ENCODE data around the gene FANCC. TPM values are rescaled to one million over a fixed set of nuclear protein-coding genes. Genes with fewer than 3 reads are reported as not detected.
"Not testable (repeated sequence)": the region's sequence is repeated elsewhere in the genome, so short reads cannot be mapped to it uniquely, and the experiment has no call there.

FANCC gene
- total RNA-seq, 4 donors from 2014 or later: 2.2 to 9.3 (median 6.5) TPM

DNA sequence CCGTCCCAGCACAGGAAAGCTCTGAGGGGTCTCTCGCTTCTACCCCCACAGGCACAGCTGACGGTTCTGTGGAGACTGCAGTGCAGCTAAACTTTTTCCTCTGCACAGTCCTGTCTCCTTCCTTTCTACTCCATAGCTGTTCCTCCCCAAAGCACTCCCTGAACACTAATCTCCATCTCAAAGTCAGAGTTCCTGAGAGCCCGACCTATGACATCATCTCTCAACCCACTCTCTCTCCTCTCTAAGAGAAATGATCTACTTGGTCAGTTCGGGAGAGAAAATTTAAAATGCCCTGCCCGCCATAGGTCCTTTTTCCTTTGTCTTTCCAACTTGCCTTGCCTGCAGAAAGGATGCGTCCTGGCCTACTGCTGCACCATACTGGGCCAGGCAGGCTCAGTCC lies 90.6 kb downstream of the FANCC start:
- no peak overlapping the region for H3K4me3 ChIP-seq
- peaks cover 0 to 6% (median 0%) of the 10 kb centered on the region in 3 donors for H3K36me3 ChIP-seq
- no peaks in the 10 kb centered on the region for H3K4me1 ChIP-seq
- 89 to 92% methylated on average over 5 to 7 of the region's 7 CpGs for WGBS, 2 donors
- intact Hi-C loops (cut with DNase I): no loop called here
- no peak overlapping the region for H3K27ac ChIP-seq
- DNase-seq: no peak
- H3K9me3 ChIP-seq: no peaks in the 10 kb centered on the region
- H3K27me3 ChIP-seq: no peaks in the 10 kb centered on the region
- TF ChIP-seq POLR2A (IDR thresholded peaks at IDR 0.05): no peak
- TF ChIP-seq, protein P1, sequence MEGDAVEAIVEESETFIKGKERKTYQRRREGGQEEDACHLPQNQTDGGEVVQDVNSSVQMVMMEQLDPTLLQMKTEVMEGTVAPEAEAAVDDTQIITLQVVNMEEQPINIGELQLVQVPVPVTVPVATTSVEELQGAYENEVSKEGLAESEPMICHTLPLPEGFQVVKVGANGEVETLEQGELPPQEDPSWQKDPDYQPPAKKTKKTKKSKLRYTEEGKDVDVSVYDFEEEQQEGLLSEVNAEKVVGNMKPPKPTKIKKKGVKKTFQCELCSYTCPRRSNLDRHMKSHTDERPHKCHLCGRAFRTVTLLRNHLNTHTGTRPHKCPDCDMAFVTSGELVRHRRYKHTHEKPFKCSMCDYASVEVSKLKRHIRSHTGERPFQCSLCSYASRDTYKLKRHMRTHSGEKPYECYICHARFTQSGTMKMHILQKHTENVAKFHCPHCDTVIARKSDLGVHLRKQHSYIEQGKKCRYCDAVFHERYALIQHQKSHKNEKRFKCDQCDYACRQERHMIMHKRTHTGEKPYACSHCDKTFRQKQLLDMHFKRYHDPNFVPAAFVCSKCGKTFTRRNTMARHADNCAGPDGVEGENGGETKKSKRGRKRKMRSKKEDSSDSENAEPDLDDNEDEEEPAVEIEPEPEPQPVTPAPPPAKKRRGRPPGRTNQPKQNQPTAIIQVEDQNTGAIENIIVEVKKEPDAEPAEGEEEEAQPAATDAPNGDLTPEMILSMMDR (IDR thresholded peaks at IDR 0.05): no peak

GRCh38 chr9:95225726-95226106 lies 91.8 kb downstream of the FANCC start:
- intact Hi-C loops (cut with DNase I): no loop called here
- DNase-seq: no peak
- no peaks in the 10 kb centered on the region for H3K9me3 ChIP-seq

DNA sequence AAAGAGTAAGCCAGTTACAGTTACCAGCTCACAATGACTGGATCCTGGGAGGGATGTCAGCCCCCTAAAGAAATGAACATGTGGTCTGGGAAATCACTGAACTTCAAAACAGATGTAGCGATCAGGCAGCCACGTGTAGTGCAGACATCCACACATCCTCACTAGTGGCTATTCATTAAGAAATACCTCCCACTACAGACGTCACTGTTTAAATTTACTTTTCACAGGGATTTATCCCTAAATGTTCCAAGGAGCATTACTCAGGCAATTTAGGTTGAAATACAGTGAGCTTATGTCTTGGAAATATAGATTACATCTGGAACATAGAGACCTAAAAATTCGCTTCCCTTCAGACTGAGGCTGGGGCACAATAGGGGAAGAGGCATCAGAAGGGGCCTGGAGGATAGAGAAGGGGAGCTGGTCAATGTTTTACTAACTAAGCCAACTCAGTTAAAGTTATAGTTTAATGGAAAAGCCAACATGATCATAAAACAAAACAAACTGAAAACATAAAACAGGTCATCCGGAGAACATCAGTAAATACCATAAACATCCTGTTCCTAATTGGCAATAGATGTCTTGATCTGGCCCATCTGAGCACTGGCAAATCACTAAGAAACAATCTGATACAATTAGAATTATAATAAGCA lies 92.3 kb downstream of the FANCC start:
- TF ChIP-seq, protein P1 (IDR thresholded peaks at IDR 0.05): no peak
- no peak for TF ChIP-seq POLR2A (IDR thresholded peaks at IDR 0.05)
- intact Hi-C loops (cut with DNase I): no loop called here
- Histone ChIP-seq H3K4me1 (no peaks in the 10 kb centered on the region), H3K27ac (no peak overlapping the region), H3K36me3 (peaks cover 0 to under 1% (median 0%) of the 10 kb centered on the region in 3 donors), H3K4me3 (no peak overlapping the region), H3K9me3 (no peaks in the 10 kb centered on the region), H3K27me3 (no peaks in the 10 kb centered on the region)
- DNase-seq: no peak
- 76 to 84% methylated on average over 5 of the region's 5 CpGs for WGBS, 2 donors

More at GRCh38 chr9:95225726-95226106, 91.8 kb downstream of the FANCC start:
- TF ChIP-seq, protein P1 (IDR thresholded peaks at IDR 0.05): no peak
- no peak for TF ChIP-seq POLR2A (IDR thresholded peaks at IDR 0.05)
- no peaks in the 10 kb centered on the region for H3K4me1 ChIP-seq
- no peak overlapping the region for H3K27ac ChIP-seq
- peaks cover 0 to 5% (median 0%) of the 10 kb centered on the region in 3 donors for H3K36me3 ChIP-seq
- H3K27me3 ChIP-seq: no peaks in the 10 kb centered on the region
- H3K4me3 ChIP-seq: no peak overlapping the region

- whole genome bisulfite sequencing, 2 donors: 77 to 82% methylated on average over 3 of the region's 3 CpGs
- TF ChIP-seq, protein P1 (IDR thresholded peaks at IDR 0.05): no peak
- TF ChIP-seq POLR2A (IDR thresholded peaks at IDR 0.05): no peak
- Histone ChIP-seq H3K27ac (no peak overlapping the region), H3K4me3 (no peak overlapping the region), H3K27me3 (no peaks in the 10 kb centered on the region), H3K36me3 (no peaks in the 10 kb centered on the region), H3K4me1 (no peaks in the 10 kb centered on the region), H3K9me3 (no peaks in the 10 kb centered on the region)
- intact Hi-C loops (cut with DNase I): no loop called here
- no peak for DNase-seq
Observed at GRCh38 chr9:95224376-95225019, 93.0 kb downstream of the FANCC start.

DNA sequence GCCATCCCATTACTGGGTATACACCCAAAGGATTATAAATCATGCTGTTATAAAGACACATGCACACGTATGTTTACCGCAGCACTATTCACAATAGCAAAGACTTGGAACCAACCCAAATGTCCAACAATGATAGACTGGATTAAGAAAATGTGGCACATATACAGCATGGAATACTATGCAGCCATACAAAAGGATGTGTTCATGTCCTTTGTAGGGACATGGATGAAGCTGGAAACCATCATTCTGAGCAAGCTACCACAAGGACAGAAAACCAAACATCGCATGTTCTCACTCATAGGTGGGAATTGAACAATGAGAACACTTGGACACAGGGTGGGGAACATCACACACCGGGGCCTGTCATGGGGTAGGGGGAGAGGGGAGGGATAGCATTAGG lies 97.2 kb downstream of the FANCC start:
- DNase-seq; H3K27me3 ChIP-seq; H3K4me1 ChIP-seq; H3K36me3 ChIP-seq; H3K4me3 ChIP-seq; H3K27ac ChIP-seq; H3K9me3 ChIP-seq; intact Hi-C loops (cut with DNase I): not testable (repeated sequence)
- WGBS, 2 donors: 90 to 93% methylated on average over 2 to 4 of the region's 4 CpGs
